NCI-H524 (cell line): ENCODE data around the gene DCAF5.
"Not testable (repeated sequence)": the region's sequence is repeated elsewhere in the genome, so short reads cannot be mapped to it uniquely, and the experiment has no call there.

Experiments
- DNase-seq, 2 experiments: peaks; one replicate each; lab custom pipeline; 2025; lab: John Stamatoyannopoulos, UW

Gene DCAF5

DNA sequence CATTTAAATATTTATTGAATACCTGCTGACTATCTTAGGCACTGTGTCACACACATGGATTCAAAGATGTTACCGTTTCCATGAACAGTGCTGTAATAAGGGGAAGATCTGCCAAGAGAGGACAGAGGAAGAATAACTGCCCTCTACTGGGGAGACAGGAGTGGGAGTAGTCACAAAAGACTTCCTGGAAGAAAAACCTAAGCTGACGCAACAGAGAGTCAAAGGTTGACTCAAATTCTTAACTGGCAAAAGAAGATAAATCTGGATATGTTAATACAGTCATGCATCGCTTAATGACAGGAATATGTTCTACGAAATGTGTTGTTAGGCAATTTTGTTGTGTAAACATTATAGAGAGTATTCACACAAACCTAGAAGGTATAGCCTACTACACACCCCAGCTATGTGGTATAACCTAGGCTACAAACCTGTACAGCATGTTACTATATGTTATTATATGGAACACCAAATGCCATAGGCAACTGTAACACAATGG, 51.5 kb downstream of the DCAF5 start:
- peak in 1 of 2 experiments; percentile 45 for DNase-seq

DNA sequence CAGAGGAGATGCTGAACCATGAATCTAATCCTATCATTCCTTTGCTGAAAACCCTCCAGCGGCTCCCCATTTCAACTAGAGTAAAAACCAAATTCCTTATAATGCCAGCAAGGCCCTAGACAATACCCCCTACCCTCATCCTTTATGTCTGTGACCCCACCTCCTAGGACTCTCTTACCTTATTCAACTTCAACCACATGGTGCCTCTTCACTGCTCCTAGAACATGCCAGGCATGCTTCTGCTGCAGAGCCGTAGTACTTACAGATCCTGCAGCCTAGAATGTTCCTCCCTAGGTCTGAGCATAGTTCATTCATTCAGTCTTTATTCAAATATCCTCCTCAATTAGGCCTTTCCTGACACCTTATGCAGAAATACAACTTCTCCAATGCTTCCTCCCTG, 54.9 kb downstream of the DCAF5 start:
- DNase-seq = no peak

DNA sequence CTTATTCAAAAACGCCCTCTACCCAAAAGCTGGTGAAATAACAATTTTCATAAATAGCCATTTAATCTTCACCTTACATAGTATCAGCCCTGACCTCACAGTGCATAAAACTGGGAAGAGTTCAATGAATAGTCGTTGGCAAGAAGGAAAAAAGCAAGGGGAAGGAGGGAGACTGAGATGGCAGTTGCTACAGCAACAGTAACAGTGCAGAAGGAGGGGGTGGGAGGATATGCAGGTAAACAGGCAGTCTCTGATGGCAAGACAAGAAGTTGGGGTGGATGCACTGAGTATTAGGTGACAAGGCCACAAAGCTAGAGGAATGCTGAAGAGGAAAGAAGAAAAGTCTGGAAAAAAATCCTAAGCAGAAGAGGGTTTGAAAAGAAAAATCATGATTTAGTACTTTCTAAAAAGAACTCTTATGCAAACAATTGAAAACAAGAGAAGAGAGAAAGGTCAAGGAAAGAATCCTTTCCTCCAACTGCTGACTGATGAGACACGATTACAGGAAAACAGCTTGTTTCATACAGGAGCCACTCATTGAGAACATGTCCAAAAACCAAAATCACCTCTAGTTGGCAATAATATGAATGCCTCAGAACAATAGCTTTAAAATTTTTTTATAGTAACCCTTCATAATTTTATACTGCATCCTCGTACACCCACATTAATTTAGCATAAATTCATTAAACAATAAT, 56.0 kb downstream of the DCAF5 start:
- no peak for DNase-seq

DNA sequence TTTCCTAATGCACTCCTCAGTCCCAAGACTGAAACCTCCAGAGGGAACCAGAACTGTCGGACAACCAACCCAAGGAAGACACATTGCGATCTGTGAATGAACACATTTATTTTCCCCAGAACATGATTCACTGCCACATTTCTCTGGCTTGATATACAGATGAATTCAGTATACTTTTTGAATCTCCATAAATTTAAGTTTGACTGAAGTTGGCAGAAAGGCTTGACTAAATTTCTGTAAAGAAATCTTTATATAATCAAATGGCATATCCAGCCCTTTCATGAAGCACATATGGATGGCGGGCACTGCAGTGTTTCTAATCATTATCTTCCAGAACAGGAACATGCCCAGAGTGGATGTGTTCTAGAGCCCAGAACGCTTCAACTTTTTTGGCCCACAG, 56.7 kb downstream of the DCAF5 start:
- no peak for DNase-seq

DNA sequence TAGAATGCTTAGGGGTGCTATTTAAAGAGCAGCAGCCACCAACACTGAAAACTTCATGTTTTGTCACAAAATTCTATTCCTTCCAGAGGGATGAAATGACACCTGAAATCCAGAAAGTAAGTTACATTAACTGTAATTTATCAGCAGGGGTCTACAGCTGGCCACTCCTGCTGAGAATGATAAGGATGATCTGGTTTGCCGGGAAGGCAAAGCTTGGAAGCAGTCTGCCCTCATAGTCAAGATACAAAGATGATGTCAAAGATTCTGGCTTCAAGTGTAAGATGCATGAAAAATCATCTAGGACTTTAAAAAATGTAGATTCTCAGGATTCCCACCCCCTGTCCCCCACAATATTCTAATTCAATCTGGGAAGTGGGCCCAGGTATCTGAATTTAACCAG, 58.4 kb downstream of the DCAF5 start:
- DNase-seq = no peak

- no peak for DNase-seq
These were observed 59.1 kb downstream of the DCAF5 start for GRCh38 chr14:69093631-69094421.

DNA sequence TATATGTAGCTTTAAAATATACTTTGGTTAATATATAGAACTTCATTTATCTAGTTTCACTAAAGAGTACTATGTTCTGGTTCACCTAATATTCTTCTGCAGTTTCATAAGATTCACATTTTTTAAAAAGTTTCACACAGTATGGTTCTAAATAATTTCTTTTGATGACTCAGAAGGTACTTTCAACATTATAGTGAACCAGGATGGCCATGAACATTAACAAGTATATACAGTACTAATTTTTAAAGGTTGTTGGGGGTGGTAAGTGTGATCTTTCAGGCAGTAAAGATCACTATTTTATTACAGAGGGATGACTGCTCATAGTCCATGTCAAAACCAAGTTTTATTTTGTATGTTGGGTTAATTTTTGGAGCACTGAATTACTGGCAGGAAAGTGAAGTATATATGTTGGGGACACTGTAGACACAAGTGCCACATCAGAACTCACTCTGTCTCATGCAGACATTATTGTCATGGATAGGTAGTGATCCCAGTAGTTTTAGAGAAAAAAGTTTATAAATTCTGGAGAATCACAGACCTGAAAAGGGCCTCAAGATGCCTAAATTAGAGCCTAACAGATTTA, 60.0 kb downstream of the DCAF5 start:
- DNase-seq = no peak

GRCh38 chr14:69091695-69092094, 61.2 kb downstream of the DCAF5 start:
- DNase-seq = no peak

GRCh38 chr14:69091006-69091405, 61.9 kb downstream of the DCAF5 start:
- no peak for DNase-seq

DNA sequence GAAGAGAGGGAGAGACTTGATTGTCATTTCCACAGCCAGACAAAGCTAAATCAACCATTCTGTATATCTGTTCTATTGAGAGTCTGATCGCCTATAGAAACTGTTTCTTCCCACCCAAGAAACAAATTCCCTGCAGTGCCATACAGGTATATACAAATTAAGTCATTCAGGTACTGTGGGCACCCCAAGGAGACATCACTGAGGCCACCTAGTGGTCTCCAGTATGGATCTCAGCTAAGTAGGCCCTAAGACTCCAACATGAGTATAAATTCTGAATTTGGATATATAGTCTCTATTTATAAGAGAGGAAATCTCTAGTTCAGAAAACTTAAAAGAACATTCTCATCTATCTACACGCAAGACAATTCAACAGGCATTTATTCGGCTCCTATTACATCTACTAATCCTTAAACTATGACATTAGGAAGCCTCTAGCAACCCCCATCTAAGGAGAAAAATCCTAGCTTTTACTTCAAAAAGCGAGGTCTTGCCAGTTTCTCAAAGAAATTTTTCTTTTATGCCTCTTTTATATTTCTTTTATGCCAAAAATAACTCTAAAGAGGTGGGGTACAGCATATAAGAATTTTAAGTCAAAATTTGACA, 62.6 kb downstream of the DCAF5 start:
- peak in 1 of 2 experiments; percentile 37 for DNase-seq

DNA sequence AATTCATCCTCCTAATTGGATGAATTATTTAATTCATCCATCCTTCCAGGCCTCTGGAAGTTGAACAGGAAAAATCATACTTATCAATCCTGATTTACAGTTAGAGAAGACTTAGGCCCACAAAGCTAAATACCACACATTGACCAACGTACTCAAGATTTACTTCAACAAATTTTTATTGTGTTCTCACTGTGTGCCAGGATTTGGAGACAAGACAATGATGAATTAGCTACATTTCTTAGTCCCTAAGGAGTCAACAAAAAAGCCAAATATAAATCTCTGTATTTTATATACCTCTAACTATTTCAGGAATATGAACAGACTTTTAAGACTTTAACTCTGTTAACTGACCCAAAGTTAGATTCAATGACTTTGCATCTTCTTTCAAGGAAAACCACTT, 63.9 kb downstream of the DCAF5 start:
- DNase-seq = no peak

- DNase-seq = no peak
These were observed 64.3 kb downstream of the DCAF5 start for GRCh38 chr14:69088586-69088985.

GRCh38 chr14:69087061-69087461, 65.9 kb downstream of the DCAF5 start:
- no peak for DNase-seq

GRCh38 chr14:69086537-69086936, 66.4 kb downstream of the DCAF5 start:
- peak; percentile 14 to 43 for DNase-seq

- no peak for DNase-seq
These were observed 68.9 kb downstream of the DCAF5 start for GRCh38 chr14:69084023-69084422.

DNA sequence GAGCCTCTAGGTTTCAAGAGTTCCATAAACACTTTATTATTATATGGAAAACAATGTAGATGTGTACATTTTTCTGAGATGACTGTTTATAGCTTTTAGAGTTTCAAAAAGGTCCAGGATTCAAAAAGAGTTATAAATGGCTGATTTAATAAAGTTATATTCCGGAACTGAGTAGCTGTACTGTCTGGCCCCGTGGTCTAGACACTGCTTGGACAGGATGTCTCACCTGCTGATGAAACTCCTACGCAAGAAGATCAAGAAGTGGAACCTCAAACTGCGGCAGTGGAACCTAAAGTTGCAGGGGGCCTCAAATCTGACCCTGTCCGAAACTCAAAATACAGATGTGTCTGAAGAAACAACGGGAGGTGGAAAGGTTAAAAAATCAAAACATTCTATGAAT, 69.7 kb downstream of the DCAF5 start:
- DNase-seq = no peak

DNA sequence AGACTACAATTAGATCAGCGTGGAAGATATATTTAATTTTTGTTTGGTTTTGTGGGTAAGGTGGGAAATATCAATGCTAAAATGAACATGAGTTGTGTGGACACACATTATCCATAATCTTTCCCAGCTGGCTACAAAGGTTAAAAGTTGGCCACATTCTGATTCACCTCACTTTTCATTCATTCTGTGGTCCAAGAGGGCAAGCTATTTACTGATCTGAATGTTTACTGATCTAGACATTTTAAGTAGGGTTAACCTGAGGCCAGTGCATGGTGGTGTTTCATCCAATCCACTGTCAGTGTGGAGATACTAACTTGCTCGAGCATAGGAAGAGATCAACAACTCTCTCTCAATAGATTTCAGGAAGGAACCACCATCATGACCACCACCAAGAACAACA, 71.6 kb downstream of the DCAF5 start:
- no peak for DNase-seq

GRCh38 chr14:69079747-69080146, 73.2 kb downstream of the DCAF5 start:
- DNase-seq = no peak

DNA sequence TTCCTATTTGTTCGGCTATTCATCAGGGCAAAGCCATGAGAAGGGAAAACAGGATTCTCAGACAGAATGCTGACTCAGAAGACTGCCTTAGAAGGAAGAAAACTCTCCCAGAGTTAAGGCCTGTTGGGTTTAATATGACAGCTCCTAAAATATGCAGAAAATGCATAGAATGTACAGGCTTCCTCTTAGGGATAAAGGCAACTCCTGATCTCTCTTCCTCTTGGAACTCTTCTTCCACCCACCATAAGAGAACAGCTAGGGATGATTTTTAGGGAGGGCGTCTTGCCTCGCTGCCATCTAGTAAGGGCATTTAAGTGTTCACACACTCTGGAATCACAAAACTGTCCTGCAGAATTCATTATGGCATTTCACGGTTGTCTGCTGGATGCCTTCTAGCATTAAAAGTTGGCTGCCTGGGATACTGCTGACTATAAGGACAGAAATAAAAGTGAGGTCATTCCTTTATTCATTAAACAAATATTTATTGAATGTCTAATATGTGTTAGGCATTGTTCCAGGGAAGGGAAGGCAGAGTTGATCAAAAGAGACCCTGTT, 73.7 kb downstream of the DCAF5 start:
- no peak for DNase-seq

DNA sequence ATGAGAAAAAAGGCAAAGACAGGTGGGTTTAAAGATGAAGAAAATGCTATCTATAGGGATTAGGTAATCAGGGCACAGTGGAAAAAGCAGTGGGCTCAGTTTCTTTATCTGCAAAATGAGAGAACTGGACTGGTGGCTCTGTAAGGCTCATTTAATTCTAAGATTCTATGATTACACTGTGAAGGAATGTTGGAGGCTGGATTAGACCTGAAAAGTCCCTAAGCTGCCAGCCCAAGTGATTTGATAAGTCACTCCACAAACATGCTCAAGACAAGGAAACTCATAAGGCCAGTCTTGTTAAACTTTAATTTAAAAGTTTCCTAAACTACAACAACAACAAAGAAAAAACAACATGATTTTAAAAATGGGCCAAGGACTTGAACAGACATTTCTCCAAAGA, 75.1 kb downstream of the DCAF5 start:
- DNase-seq = no peak

GRCh38 chr14:69077185-69077584, 75.7 kb downstream of the DCAF5 start:
- DNase-seq = not testable (repeated sequence)

DNA sequence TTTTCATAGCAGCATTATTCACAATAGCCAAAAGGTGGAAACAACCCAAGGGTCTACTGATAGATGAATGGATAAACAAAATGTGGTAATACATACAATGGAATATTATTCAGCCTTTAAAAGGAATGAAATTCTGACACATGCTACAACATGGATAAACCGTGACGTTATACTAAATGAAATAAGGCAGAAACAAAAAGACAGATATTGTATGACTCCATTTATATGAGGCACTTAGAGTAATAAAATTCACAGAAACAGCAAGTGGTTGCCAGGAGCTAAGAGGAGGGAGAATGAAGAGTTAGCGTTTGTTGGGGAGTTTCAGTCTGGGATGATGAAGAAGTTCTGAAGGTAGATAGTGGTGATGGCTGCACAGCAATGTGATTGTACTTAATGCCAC, 76.6 kb downstream of the DCAF5 start:
- DNase-seq = no peak
